Measurements from ENCODE around the gene MRTFB.

The MRTFB gene

DNA sequence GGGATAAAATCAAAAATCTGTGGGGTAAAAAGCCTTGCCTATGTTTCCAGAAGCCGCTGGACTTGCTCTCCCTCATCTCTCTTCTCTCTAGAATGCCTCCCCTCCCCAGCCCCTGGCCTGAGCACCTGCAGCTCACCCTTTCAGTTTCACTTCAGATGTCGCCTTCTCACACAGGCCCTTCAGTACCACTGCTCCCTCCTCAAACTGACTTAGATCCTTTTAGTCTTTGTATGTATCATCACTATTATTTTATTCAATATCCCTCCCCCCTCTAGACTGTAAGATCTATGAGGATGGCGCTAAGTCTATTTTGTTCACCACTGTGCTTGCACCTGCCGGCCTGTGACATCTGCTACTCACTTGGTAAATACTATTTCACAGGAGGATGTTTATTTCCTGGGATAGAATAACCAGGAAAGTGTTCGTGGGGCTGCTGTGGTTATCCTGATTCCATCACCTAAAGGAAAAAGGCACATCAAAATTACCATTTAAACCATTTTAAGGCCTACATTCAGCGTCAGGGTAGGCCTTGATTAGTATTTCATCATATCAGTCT is 122.3 kb downstream of the MRTFB start:
- DNase-seq, result no peak

DNA sequence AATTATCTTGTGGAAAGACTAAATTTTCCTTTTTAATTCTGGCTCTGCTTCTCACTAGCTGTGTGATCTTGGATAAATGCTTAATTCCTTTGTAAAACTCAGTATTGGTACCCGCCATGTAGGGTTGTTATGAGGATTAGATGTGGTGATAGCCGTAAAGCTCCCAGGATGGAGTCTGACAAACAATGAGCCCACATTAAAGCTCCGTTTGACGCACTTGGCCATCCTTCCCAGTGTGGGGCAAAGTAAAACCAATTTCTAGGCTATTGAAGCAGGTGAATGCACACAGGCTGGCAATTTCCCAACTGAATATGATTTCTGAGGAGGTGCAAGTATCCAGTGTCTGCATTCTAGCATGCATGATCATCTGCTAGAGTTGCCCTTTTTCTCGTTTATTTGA is 123.6 kb downstream of the MRTFB start:
- DNase-seq, result no peak

DNA sequence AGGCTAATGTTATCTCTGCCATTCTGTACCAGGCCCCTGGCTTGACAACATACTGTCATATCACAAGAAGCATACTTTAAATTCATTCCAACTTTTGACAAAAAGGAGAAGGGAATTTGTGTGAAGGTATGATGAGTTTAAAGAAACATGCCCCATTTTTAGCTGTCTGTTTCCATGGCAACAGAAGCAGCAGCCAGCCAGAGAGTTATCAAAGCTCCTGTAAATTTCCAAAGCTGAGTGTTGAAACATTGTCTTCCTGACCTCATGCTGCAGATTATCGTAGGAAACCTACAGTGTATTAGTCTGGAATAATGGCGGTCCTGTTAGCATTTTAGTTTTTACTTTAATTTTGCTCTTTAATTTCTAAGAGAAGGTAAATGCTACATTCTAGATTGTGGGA is 124.9 kb downstream of the MRTFB start:
- no peak for DNase-seq

DNA sequence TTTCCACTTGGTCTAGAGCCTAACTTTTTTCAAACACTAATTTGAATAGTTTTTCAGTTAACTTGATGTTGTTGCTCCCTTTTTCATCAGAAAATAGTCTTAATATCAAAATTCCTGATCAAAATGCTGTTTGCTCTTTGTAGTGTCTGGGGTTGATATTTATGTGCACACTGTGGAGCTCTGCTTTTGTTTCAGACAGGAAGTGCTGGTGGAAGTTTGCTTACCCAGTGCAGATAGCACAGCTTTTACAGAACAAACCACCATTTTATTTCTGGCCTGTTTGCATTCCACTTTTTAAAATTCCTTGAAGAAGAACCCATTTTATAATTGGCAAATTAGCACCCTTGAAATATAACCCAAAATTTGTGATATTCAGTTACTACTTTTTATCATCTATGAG is 125.4 kb downstream of the MRTFB start:
- no peak for DNase-seq

DNA sequence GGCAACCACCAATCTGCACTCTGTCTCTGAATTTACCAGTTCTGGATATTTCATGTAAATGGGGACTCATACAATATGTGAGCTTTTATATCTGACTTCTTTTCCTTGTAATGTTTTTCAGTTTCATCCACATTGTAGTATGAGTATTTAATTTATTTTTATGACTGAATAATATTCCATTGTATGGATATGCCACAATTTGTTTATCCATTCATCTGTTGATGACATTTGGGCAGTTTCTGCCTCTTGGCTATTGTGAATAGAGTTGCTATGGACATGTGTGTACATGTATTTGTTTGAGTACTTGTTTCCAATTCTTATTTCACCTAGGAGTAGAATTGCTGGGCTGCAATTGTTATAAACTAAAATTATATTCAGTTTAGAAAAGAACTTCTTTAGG is 126.9 kb downstream of the MRTFB start:
- DNase-seq, result no peak

DNA sequence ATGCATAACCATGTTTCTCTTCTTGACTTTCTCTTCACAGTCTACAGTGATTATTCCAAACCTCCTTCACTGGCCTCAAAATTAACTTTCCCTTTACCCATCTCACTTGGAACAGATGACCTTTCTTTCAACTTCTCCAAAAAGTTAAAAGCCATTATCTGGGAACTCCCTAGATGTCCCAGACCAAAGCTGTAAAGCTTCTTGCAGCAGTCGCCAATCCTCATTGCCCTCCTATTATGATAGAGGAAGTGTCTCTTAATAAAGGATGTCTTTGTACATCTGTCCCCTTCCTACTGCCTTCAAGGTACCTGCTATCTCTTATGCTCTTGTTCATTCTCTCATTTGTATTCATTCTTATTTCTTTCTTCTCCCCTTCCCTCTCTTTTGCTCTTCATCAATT is 127.5 kb downstream of the MRTFB start:
- DNase-seq, result no peak

DNA sequence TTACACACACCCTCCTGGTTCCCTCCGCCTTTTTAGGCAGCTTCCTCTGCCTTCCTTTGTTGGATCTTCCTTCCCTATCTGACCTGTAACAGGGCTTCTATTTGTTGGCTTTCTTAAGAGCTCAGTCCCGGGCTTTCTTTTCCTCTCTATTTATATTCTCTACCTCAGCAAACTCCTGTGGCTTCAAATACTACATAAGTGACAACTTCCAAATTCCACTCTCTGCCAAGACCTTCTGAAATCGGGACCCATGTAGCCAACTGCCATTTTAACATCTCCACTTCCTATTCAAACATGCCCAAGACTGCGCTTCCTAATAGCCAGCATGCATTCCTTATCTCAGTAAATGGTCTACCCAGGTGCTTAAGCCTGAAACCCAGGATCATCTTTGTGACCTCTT is 128.1 kb downstream of the MRTFB start:
- no peak for DNase-seq

DNA sequence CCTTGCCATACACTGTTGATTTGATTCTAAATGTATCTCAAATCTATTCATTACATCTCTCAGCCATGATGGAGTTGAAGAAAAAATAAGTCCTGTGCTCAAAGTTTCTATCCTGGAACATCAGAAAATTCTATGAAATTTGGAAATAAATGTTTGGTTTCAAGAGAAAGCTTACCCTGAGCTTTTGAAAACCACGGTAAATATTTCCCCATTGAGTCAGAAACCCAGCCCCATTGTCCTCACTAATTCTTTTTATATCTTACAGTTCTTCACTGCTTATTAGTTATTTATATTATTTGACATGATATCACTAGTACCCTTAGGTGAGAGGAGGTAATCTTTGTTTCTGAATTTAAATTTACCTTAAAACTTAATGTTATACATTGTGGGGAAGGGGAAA is 128.5 kb downstream of the MRTFB start:
- DNase-seq, result no peak

DNA sequence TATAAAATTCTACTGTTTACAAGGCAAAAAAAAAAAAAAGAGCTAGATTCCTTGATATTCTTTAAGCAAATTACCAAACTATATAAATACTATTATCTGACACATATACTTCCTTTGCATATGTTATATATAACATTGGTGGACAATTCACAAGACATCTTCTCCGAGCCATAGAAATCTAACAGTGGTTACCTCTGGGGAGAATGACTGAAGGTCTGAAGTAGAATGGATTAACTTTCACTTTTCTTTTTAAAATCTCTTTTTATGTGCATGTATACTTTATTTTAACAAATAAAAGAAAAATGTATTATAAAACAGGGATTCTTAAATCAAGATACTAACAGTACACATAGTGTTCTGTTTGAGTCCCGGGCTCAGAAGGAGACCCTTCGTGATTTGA is 131.0 kb downstream of the MRTFB start:
- DNase-seq, result no peak

DNA sequence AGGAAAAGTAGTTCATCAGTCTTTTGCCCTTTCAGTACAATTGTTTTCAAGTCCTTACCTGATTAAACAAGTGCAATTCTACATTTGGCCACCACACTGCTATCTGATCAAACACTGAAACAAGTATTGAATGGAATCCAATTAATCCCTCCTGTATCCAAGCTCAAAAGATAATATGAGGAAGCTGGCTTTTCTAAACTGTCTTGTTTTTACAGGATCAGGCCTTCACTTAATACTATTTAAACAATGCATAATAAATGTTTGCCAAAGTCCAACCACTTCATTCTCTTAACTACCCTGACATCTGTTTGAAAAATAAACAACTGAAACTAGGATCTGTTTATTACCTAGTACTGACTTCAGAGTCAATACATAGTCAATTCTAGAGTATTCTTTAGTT is 131.6 kb downstream of the MRTFB start:
- DNase-seq, result peak; percentile 52

DNA sequence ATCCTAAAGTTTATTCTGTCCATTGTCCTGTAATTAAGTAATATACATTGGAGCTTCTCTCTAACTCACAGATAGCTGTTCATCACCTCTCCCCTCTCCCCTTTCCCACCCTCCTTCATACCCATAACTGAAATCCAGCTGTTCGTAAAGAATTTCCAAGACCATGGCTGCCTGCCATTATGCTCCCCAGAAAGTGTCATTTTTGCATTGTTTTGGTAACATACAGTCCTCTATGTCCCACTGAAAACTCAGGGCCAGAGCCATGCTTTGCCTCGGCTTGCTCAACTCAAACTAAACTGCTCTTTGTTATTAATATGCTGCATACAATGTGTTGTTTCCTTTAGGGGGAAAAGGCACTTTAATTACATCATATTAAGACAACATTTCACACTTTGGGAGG is 132.0 kb downstream of the MRTFB start:
- DNase-seq, result no peak

DNA sequence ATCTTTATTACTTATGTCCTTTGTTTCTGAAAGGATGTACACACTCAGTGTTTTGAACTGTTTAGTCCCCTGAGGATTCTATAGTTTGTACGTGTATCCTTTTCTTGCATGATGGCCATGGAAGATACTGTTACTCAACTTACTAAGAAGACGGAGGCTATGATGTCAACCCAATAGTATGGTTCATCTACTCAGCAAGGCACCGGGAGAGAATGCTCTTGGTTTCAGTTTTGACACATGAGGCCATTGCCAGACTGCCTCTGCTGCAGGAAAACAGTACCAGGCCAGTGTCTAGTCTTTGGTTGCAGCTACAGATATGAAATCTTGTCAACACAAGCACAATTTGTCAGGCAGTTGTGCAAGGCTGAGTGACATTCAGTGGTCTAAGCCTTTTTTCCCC is 134.5 kb downstream of the MRTFB start:
- no peak for DNase-seq

DNA sequence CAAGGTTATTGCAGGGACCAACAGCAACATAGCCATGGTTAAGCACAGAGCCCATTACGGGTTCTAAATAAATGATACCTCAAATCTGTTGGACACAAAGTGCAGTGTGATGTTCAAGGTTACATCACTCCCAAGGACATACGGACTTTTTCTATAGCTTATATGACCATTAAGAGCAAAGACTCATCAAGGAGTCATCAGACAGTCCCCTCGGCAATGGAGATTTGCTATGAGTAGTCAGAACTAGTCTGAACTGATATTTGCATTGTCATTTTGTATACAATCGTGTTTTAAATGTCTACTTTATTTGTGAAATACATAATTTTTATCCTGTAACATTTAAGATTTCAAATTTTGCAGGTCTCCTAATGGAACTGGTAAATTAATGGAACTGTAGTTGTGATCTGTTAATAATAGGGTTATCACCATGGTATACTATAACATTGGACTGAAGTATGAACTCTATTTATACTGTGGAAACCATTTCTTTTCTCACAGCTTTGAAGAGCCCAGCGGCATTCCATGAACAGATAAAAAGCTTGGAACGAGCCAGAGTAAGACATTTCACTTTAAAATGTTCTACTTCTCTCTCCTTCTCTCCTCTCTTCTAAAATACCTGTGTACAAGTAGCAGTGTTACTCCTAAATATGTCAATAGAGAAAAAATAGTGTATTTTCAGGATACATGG is 140.9 kb downstream of the MRTFB start:
- DNase-seq, result no peak

DNA sequence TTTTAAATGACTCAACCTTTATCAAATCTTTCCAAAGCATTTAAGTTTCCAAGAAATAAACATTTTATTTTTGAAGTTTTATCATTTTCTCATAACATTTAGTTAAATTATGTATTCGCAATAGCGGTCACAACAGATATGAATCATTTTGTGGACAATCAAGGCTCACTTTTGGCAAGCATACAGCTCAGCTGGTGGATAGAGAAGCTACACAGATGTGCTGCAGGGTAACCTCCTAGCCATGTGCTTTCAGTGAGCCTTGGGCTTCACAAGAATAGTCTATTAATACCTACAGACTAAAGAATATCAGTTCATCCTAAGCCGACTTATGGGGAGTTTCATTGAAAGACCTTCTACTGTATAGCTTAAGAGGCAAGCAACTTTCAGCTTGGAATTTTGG is 144.8 kb downstream of the MRTFB start:
- DNase-seq, result no peak

DNA sequence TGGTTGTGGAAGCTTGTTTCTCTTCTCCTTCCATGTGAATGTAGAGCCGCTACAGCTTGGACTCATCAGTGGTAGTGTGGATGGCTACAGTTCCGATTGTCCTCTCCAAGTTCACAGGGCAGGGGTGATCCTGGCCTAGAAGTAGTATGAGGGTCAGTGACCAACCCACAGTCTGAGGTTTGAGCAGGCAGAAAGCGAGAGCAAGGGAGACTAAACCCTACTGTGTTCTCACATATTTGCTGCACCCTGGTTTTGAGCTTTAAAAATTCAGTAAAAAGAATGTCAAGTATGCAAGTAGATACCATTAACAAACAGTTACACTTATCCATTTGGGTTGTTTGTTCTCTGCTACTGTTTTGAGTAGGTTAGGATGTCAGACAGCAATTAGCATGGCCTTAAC is 148.9 kb downstream of the MRTFB start:
- DNase-seq, result no peak

DNA sequence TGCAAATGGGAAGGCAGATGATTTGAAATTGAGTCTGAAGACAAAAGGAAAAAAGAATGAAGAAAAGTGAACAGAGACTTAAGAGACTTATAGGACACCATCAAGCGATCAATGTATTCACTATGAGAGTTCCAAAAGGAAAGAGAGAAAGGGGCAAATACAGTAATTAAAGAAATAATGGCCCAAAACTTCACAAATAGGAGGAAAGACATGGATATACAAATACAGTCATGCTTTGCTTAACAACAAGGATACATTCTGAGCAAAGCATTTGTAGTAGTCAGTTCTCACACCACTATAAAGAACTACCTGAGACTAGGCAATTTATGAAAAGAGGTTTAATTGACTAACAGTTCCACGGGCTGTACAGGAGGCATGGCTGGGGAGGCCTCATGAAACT is 152.5 kb downstream of the MRTFB start:
- no peak for DNase-seq

DNA sequence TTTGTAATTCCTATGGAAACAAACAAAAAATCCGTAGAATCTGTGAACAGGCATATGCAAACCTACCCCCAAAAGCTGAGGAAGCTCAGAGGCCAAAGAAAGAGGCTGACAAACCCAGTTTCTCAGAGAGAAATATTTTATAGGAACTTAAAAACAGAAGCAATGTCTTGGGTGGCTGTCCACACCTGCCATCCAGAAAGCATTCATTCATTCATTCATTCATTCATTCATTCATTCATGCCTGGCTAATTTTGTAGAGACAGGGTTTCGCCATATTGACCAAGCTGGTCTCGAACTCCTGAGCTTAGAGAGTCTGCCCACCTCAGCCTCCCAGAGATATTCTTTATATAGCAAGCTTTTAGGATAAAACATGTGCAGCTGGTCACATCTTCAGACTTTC is 154.3 kb downstream of the MRTFB start:
- no peak for DNase-seq

DNA sequence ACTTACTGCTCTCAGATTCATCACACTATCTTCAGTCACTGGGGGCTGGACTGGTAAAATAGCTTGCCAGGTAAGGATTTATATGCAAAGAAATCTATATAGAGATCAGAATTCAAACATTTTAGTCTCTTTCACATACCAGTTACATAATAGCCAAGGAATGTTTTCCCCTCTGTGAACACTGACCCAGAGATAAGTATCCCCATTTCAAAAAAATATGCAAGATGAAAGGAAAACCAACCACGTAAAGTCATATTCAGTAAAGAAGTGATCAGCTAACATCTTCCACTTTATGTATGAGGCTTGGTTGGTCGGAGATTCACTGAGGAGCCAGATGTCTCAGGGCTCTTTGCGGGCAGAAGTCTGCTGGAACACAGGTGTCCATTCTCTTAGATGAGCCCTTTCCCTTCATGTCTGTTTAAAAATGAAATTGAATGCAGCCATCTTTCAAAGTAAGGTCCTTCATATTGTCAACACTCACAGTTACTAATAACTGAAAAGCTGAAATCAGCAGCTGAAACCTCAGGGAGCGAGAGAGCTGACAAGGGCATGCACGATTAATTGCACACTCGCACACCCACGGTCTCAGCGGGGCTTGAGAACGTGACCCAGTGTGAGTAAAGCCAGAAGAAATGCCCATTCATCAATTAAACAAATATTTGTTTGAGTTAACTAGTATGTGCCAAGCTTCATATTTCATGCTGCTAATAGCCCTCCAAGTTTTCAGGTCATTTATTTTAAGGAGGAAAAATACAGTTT is 161.2 kb downstream of the MRTFB start:
- DNase-seq, result no peak

DNA sequence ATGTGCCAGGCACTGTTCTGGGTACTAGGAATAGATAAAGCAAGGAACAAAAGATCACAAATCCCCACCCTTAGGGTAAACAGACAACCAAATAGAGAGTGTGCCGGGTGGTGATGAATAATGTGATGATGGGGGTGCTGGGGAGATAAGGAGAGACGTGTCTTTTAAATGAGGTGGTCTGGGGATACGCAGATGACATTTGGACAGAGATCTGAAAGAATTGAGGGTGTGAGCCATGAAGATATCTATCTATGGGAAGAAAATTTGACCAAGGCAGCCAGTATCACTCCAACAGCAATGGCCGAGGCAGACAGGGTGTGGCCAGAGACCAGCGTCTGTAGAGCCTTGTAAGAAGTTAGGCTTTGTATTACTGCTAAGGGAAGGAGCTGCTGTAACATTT is 165.3 kb downstream of the MRTFB start:
- DNase-seq, result peak; percentile 38

DNA sequence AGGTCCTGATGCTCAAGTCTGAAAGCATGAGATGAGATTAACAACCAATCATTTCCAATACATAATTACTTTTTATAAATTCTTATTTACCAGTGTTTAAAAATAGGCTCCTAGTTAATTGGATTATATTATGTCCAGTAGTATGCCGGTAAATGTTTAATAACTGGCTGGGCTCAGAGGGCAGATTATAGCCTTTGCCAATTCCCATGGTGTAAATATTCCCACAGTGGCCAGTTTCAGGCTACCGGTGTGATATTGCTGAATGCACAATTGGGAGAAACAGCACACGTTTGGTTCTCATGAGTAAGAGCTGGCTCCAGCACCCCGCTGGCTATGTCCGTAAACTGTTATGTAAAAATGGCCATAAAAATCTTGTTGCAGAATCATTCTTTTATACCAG is 167.6 kb downstream of the MRTFB start:
- DNase-seq, result no peak

DNA sequence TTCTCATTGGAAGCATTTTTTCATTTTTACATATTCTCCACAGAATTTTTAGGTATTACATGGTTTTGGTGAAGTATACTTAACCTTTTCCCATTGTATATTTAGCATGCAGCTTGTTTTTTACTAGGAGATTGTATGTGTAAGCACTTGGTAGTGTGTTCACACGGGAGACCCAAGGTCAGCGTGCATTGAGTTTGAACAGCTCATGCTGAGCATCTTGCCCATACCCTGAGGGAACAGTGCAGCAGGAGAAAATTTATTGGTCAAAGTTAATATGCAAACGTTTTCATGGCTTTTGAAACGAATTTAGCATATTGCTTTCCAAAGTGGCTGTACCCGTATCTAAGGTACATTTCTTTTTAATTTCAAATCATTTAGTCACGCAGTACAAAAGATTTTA is 168.7 kb downstream of the MRTFB start:
- DNase-seq, result no peak

DNA sequence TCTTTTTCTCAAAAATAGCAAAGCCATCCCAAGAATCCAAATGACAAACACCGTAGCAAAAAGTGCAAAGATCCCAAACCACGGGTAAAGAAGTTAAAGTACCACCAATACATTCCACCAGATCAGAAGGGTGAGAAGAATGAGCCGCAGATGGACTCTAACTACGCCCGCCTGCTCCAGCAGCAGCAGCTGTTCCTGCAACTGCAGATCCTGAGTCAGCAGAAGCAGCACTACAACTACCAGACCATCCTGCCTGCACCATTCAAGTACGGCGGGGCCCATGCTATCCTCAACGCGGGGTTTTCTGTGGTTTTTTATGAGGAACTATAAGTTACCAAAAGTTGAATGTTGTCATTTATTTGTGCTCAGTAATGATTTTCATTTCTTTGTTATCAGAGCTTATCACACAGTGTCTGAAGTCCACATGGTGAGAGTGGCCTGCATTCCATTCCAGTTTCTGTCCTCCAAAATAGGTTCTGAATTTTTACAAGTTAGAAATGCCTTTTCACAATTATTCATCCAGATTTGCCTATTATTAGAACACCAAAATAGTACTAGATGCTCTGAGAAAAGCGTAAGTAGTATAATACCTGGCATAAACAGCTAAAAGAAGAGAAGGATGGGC is 169.2 kb downstream of the MRTFB start:
- DNase-seq, result peak; percentile 3

DNA sequence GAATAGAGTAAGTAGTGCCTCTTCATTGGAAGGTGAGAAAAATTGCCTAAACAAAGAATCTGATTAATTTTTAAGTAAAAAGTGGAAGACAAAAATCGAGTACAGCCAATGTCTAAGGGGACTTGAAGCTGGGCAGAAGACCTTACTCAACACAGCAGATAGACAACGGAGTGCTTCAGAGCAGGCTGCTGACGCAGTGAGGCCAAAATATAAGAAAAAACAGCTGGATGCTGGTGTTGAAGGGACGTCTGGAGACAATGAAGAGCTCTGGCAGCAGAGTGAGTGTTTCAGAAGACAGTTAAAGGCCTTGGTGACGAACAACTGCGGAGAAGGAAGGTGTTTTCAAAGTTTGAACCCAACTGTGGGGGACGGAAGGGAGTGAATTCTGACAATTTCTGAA is 169.8 kb downstream of the MRTFB start:
- DNase-seq, result no peak

DNA sequence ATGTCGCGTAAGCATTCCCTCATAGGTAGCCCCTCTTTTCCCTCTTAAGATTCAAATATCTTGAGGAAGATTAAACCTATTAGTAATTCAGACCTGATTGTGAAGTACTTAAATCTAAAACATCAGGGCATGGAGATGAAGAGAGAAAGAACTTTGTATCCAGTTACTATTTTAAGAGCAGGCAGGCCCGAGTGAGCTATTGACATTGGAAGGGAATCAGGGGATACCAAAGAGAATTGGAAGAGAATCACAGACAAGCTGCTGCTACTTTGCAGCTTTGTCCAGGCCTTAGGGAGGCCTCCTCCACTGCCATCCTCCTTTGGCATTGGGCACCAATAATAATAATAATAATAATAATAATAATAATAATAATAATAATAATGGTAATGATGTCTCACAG is 170.5 kb downstream of the MRTFB start:
- no peak for DNase-seq
